ENCODE results near the gene ZFPL1.

The ZFPL1 gene

DNA sequence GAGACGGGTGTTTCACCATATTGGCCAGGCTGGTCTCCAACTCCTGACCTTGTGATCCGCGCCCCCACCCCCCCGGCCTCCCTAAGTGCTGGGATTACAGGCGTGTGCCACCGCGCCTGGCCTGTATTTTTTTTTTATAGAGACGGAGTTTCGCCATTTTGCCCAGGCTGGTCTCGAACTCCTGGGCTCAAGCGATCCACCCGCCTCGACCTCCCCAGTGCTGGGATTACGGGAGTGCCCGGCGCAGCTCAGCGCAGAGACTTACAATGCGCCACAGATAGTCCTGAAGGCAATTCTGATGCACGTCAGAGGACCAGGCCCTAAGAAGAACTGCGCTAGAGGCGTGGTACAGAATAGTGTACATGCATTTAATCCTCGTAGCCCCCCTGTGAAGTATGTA is 11.4 kb downstream of the ZFPL1 start:
- 90% methylated on average over 19 to 22 of the region's 22 CpGs for WGBS, 2 experiments (ENCODE audit: insufficient coverage in 2 of 2)
- Histone ChIP-seq H3K9me3 (ENCODE audit: control insufficient read depth, low read length) (no peaks in the 10 kb centered on the region), H3K36me3 (ENCODE audit: control insufficient read depth, insufficient read depth, low read length) (peaks cover 16% of the 10 kb centered on the region), H3K4me3 (ENCODE audit: extremely low read depth, insufficient read depth, low read length, poor library complexity, severe bottlenecking) (peak overlapping the region; percentile 79), H3K27ac (ENCODE audit: low read depth, low read length, severe bottlenecking) (no peak overlapping the region), H3K4me1 (ENCODE audit: control insufficient read depth, insufficient read depth, low read length, poor library complexity, severe bottlenecking) (peaks cover 4% of the 10 kb centered on the region)

DNA sequence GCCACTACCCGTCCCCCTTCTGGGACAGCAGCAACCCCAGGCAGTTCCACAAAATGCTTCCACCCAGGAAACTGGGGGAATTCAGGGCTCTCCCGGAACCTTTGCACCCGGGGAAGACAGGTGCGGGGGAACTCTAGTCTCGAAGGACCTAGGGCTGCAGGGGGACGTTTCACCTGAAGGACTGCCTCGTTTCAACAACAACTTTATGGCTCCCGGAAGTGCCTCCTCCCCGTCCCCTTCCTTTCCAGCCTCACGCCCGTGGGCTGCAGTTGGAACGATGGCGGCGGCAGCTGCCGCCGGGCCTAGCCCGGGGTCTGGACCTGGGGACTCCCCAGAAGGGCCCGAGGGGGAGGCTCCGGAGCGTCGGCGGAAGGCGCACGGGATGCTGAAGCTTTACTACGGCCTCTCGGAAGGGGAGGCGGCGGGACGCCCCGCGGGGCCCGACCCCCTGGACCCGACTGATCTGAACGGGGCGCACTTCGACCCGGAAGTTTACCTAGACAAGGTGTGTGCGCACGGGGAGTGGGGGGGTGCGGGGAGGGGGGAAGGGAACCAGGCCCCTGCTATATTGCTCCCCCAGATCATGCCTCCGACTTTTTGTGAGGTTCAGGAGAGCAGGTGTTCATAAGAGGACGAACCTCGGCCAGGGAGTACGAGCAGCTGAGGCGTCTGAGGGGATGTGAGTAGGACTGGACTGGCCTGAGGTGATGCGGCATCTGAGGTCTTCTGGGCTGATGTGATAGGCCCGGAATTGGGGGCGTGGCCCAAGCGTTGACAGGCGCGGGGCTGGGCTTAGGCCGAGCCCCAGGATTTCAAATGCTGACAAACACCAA is 12.2 kb downstream of the ZFPL1 start, which contains the start of gene VPS51:
VPS51 (plus strand) TSS at position 241 of the 833 bp plus-strand sequence; CDS start at position 278, 37 bp downstream.
- WGBS, 2 experiments (ENCODE audit: insufficient coverage in 2 of 2), result 0 to 1% methylated on average over 41 to 42 of the region's 52 CpGs
- Histone ChIP-seq H3K4me1 (ENCODE audit: control insufficient read depth, insufficient read depth, low read length, poor library complexity, severe bottlenecking) (peaks cover 4% of the 10 kb centered on the region), H3K9me3 (ENCODE audit: control insufficient read depth, low read length) (no peaks in the 10 kb centered on the region), H3K27ac (ENCODE audit: low read depth, low read length, severe bottlenecking) (peak within 1 kb of the TSS; percentile 73), H3K36me3 (ENCODE audit: control insufficient read depth, insufficient read depth, low read length) (peaks cover 20% of the 10 kb centered on the region), H3K4me3 (ENCODE audit: extremely low read depth, insufficient read depth, low read length, poor library complexity, severe bottlenecking) (peak within 1 kb of the TSS; percentile 79)

DNA sequence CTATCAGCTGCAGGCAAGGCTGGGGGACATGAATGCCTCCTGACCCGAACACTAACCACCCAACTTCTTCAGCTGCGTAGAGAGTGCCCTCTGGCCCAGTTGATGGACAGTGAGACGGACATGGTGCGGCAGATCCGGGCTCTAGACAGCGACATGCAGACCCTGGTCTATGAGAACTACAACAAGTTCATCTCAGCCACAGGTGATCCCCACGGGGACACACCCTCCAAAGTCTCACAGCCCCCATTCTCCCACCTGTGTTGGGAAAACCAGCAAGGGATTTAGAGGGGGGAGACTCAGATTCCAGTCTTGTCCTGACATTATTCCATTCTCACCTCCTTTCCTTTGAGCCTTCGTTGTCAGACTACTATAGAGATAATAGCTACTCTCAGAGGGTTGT is 12.9 kb downstream of the ZFPL1 start:
- H3K4me1 ChIP-seq (ENCODE audit: control insufficient read depth, insufficient read depth, low read length, poor library complexity, severe bottlenecking), result peaks cover 4% of the 10 kb centered on the region
- no peak overlapping the region for H3K27ac ChIP-seq (ENCODE audit: low read depth, low read length, severe bottlenecking)
- no peaks in the 10 kb centered on the region for H3K9me3 ChIP-seq (ENCODE audit: control insufficient read depth, low read length)
- H3K4me3 ChIP-seq (ENCODE audit: extremely low read depth, insufficient read depth, low read length, poor library complexity, severe bottlenecking), result peak overlapping the region; percentile 79
- peaks cover 20% of the 10 kb centered on the region for H3K36me3 ChIP-seq (ENCODE audit: control insufficient read depth, insufficient read depth, low read length)
- 68 to 75% methylated on average over 6 to 7 of the region's 8 CpGs for WGBS, 2 experiments (ENCODE audit: insufficient coverage in 2 of 2)

- Histone ChIP-seq H3K9me3 (ENCODE audit: control insufficient read depth, low read length) (no peaks in the 10 kb centered on the region), H3K27ac (ENCODE audit: low read depth, low read length, severe bottlenecking) (no peak overlapping the region), H3K36me3 (ENCODE audit: control insufficient read depth, insufficient read depth, low read length) (peaks cover 33% of the 10 kb centered on the region), H3K4me3 (ENCODE audit: extremely low read depth, insufficient read depth, low read length, poor library complexity, severe bottlenecking) (no peak overlapping the region), H3K4me1 (ENCODE audit: control insufficient read depth, insufficient read depth, low read length, poor library complexity, severe bottlenecking) (peaks cover 4% of the 10 kb centered on the region)
- WGBS, 2 experiments (ENCODE audit: insufficient coverage in 2 of 2), result 84 to 93% methylated on average over 2 to 4 of the region's 6 CpGs
Measured at GRCh38 chr11:65100674-65101350, 16.8 kb downstream of the ZFPL1 start.

DNA sequence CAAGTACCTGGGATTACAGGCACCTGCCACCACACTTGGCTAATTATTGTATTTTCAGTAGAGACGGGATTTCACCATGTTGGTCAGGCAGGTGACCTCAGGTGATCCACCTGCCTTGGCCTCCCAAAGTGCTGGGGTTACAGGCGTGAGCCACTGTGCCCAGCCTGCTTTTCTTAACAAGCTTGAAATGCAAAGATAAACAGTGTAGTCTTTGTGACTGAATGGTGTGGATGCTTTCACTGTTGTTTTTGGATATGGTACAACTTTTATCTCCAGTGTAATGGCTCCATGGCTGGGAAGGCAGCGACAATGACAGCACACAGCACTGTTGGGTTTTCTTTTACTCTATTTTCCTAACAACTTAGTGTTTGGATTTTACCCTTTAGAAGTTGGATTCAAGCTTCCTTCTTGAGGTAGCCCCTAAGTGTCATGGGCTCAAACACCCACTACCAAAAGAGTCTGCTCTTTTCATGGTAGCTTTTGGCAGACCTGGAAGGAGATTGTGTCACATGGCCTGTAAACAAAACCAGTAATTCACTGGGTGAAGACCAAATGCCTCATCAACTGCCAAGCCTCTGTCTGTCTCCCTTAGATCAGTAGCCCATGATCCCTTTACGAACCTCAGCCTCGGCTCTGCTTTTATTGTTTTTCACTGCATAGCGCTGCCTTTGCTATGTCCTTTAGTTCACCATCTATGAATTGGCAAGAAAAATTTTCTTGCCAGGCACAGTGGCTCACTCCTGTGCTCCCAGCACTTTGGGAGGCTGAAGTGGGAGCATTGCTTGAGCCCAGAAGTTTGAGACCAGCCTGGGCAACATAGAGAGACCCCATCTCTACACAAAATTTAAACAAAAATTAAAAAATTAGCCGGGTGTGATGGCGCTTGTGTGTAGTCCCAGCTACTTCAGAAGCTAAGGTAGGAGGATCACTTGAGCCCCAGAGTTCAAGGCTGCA is 18.4 kb downstream of the ZFPL1 start:
- Histone ChIP-seq H3K36me3 (ENCODE audit: control insufficient read depth, insufficient read depth, low read length) (peaks cover 35% of the 10 kb centered on the region), H3K9me3 (ENCODE audit: control insufficient read depth, low read length) (no peaks in the 10 kb centered on the region), H3K4me3 (ENCODE audit: extremely low read depth, insufficient read depth, low read length, poor library complexity, severe bottlenecking) (no peak overlapping the region), H3K27ac (ENCODE audit: low read depth, low read length, severe bottlenecking) (no peak overlapping the region), H3K4me1 (ENCODE audit: control insufficient read depth, insufficient read depth, low read length, poor library complexity, severe bottlenecking) (no peaks in the 10 kb centered on the region)
- 92 to 98% methylated on average over 6 to 7 of the region's 8 CpGs for WGBS, 2 experiments (ENCODE audit: insufficient coverage in 2 of 2)

GRCh38 chr11:65103476-65103875 is 19.5 kb downstream of the ZFPL1 start:
- H3K9me3 ChIP-seq (ENCODE audit: control insufficient read depth, low read length), result no peaks in the 10 kb centered on the region
- no peak overlapping the region for H3K4me3 ChIP-seq (ENCODE audit: extremely low read depth, insufficient read depth, low read length, poor library complexity, severe bottlenecking)
- H3K36me3 ChIP-seq (ENCODE audit: control insufficient read depth, insufficient read depth, low read length), result peaks cover 33% of the 10 kb centered on the region
- H3K27ac ChIP-seq (ENCODE audit: low read depth, low read length, severe bottlenecking), result no peak overlapping the region
- H3K4me1 ChIP-seq (ENCODE audit: control insufficient read depth, insufficient read depth, low read length, poor library complexity, severe bottlenecking), result no peaks in the 10 kb centered on the region

DNA sequence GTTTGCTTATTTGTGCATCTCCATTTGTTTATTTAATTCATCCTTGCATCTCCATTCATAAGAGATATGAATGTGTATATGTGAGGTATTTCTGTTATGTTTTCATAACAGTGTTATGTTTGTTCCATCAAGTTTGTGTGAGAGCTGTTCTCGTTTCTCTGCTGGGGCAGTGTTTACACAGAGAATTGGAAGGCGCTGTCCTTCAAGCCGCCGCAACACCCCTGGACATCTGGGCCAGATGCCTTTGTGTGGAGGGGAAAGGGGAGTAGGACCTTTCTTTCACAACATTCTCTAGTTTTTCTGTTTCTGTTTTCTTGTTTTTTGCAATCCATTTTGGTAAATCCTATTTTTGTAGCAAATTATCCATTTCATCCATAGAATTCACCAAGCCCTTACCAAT is 20.6 kb downstream of the ZFPL1 start:
- no peak overlapping the region for H3K27ac ChIP-seq (ENCODE audit: low read depth, low read length, severe bottlenecking)
- 95 to 100% methylated on average over 1 to 2 of the region's 4 CpGs for WGBS, 2 experiments (ENCODE audit: insufficient coverage in 2 of 2)

GRCh38 chr11:65107078-65107477 is 23.1 kb downstream of the ZFPL1 start:
- no peak overlapping the region for H3K4me3 ChIP-seq (ENCODE audit: extremely low read depth, insufficient read depth, low read length, poor library complexity, severe bottlenecking)
- H3K27ac ChIP-seq (ENCODE audit: low read depth, low read length, severe bottlenecking), result no peak overlapping the region
- H3K9me3 ChIP-seq (ENCODE audit: control insufficient read depth, low read length), result no peaks in the 10 kb centered on the region
- peaks cover 34% of the 10 kb centered on the region for H3K36me3 ChIP-seq (ENCODE audit: control insufficient read depth, insufficient read depth, low read length)
- WGBS, 2 experiments (ENCODE audit: insufficient coverage in 2 of 2), result 97 to 100% methylated on average over 7 to 9 of the region's 15 CpGs
- peaks cover 9% of the 10 kb centered on the region for H3K4me1 ChIP-seq (ENCODE audit: control insufficient read depth, insufficient read depth, low read length, poor library complexity, severe bottlenecking)

More for the DNA sequence above, 20.6 kb downstream of the ZFPL1 start:
- Histone ChIP-seq H3K4me1 (ENCODE audit: control insufficient read depth, insufficient read depth, low read length, poor library complexity, severe bottlenecking) (no peaks in the 10 kb centered on the region), H3K4me3 (ENCODE audit: extremely low read depth, insufficient read depth, low read length, poor library complexity, severe bottlenecking) (no peak overlapping the region), H3K36me3 (ENCODE audit: control insufficient read depth, insufficient read depth, low read length) (peaks cover 35% of the 10 kb centered on the region), H3K9me3 (ENCODE audit: control insufficient read depth, low read length) (no peaks in the 10 kb centered on the region)

DNA sequence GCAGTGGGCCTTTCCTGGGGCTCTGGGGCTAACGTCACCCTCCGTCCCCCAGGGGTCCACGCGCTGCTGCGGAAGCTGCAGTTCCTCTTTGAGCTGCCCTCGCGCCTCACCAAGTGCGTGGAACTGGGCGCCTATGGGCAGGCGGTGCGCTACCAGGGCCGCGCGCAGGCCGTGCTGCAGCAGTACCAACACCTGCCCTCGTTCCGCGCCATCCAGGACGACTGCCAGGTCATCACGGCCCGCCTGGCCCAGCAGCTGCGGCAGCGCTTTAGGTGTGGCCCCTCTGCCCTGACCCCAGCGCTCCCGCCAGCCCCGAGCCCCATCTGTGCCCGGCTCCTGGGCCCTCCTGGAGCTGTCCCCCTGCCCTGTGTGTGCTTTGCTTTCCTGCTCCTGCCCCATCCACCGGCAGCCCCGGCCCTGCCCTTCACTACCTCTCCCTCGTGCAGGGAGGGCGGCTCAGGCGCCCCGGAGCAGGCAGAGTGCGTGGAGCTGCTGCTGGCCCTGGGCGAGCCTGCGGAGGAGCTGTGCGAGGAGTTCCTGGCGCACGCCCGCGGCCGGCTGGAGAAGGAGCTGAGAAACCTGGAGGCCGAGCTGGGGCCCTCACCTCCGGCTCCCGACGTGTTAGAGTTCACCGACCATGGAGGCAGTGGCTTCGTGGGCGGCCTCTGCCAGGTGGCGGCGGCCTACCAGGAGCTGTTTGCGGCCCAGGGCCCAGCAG is 23.9 kb downstream of the ZFPL1 start:
- H3K27ac ChIP-seq (ENCODE audit: low read depth, low read length, severe bottlenecking), result no peak overlapping the region
- H3K4me1 ChIP-seq (ENCODE audit: control insufficient read depth, insufficient read depth, low read length, poor library complexity, severe bottlenecking), result peaks cover 12% of the 10 kb centered on the region
- no peaks in the 10 kb centered on the region for H3K9me3 ChIP-seq (ENCODE audit: control insufficient read depth, low read length)
- WGBS, 2 experiments (ENCODE audit: insufficient coverage in 2 of 2), result 96% methylated on average over 43 to 52 of the region's 52 CpGs
- peaks cover 34% of the 10 kb centered on the region for H3K36me3 ChIP-seq (ENCODE audit: control insufficient read depth, insufficient read depth, low read length)
- H3K4me3 ChIP-seq (ENCODE audit: extremely low read depth, insufficient read depth, low read length, poor library complexity, severe bottlenecking), result no peak overlapping the region
